Measurements from ENCODE around the gene IGSF3.

The IGSF3 gene

DNA sequence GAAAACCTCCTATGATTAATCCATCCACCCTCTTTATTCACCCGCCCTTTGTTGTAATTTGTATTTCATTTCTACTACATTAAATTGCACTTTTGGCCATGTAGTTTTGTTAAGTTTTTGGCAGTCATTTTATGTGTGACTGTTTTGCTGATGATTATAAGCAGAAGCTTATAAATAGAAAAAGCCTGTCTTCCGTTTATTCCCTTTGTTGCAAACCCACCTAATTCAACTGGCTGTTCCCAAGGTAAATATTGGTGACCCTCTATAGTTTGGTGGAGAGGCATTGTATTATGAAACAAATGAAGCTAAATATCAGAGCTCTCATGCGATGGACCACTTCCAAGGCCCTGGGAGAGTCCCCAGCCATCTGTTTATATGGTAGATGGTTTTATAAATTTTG lies 36.7 kb upstream of the IGSF3 start:
- no peak overlapping the region for H3K4me3 ChIP-seq (ENCODE audit: low read length)
- no peak overlapping the region for H3K9ac ChIP-seq (ENCODE audit: low read length)
- H3K36me3 ChIP-seq (ENCODE audit: control insufficient read depth, low read depth, low read length) = no peaks in the 10 kb centered on the region

DNA sequence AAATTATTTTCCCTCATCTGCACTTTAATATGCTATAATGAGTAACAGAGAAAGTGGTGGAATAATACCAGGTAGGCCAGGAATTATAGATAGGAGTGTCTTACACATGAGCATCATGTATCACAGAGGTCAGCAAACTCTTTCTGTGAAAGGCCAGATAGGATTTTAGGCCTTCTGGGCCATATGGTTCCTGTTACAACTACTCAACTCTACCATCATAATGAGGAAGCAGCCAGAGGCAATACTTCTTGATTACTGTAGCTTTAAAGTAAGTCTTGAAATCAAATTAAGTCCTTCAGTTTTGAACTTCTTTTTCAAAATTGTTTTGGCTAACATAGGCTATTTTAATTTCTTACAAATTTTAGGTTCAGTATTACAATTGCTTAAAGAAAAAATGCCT lies 32.1 kb upstream of the IGSF3 start:
- H3K9ac ChIP-seq (ENCODE audit: low read length) = no peak overlapping the region
- H3K27ac ChIP-seq (ENCODE audit: low read length) = no peak overlapping the region
- no peaks in the 10 kb centered on the region for H3K27me3 ChIP-seq (ENCODE audit: control insufficient read depth, insufficient read depth, low read length)
- H3K4me3 ChIP-seq (ENCODE audit: low read length) = no peak overlapping the region
- no peaks in the 10 kb centered on the region for H3K36me3 ChIP-seq (ENCODE audit: control insufficient read depth, low read depth, low read length)
- peaks cover 13% of the 10 kb centered on the region for H3K4me1 ChIP-seq (ENCODE audit: control insufficient read depth, low read depth, low read length)
- no peaks in the 10 kb centered on the region for H3K9me3 ChIP-seq (ENCODE audit: control insufficient read depth, low read depth, low read length)

More for the DNA sequence above, 36.7 kb upstream of the IGSF3 start:
- H3K4me1 ChIP-seq (ENCODE audit: control insufficient read depth, low read depth, low read length) = no peaks in the 10 kb centered on the region
- no peaks in the 10 kb centered on the region for H3K9me3 ChIP-seq (ENCODE audit: control insufficient read depth, low read depth, low read length)
- H3K27ac ChIP-seq (ENCODE audit: low read length) = no peak overlapping the region
- H3K27me3 ChIP-seq (ENCODE audit: control insufficient read depth, insufficient read depth, low read length) = no peaks in the 10 kb centered on the region

DNA sequence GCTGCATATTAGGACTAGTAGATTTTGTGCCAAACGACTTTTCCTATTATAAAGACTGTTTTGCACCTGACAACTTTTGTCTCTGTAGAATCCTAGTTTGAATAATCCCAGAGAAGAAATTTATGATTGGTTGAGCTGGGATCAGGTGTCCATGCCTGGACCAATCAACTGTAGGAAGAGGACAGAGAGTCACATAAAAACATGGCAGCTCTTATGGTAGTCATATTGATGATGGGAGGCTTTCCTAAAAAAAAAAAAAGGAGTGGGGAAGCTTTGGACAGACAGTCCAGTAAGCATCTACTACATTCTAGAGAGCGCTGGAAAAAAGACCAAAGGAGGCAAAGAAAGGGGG lies 30.7 kb upstream of the IGSF3 start:
- H3K4me3 ChIP-seq (ENCODE audit: low read length) = no peak overlapping the region
- no peak overlapping the region for H3K27ac ChIP-seq (ENCODE audit: low read length)
- H3K9ac ChIP-seq (ENCODE audit: low read length) = no peak overlapping the region
- H3K36me3 ChIP-seq (ENCODE audit: control insufficient read depth, low read depth, low read length) = no peaks in the 10 kb centered on the region
- H3K4me1 ChIP-seq (ENCODE audit: control insufficient read depth, low read depth, low read length) = peaks cover 13% of the 10 kb centered on the region
- no peaks in the 10 kb centered on the region for H3K9me3 ChIP-seq (ENCODE audit: control insufficient read depth, low read depth, low read length)
- no peaks in the 10 kb centered on the region for H3K27me3 ChIP-seq (ENCODE audit: control insufficient read depth, insufficient read depth, low read length)

DNA sequence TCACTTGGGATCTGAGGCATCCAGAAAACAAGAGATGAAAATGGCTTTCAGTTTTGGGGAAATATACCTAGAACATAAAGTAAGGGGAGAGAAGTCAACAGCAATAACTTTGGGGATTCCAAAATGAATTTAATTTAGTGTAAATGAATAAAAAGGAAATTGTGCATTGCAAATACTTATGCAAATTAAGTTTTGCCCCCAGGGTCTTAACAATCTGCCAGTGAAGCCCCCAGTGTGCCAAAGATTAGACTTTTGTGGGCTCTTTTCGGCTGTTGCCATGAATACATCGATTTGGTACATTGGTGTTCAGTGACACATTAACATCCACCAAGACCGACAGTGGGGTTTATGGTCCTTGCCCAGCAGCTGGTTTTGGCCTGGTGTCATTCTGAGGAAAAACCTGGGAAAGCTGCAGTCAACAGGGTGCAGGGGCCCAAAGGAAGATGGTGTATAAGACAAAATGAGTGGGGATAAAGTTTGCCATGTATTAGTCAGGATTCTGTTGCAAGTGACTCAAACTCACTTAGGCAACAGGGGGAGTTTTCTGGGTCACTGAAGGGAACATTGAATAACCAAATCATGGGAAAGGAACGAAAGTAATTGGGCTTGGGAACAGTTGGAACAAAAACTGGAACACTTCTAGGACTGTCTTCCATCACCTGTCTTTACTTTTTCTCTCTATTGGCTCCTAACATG lies 30.2 kb upstream of the IGSF3 start:
- Histone ChIP-seq H3K4me3 (ENCODE audit: low read length) (no peak overlapping the region), H3K27ac (ENCODE audit: low read length) (no peak overlapping the region), H3K36me3 (ENCODE audit: control insufficient read depth, low read depth, low read length) (no peaks in the 10 kb centered on the region), H3K4me1 (ENCODE audit: control insufficient read depth, low read depth, low read length) (peaks cover 13% of the 10 kb centered on the region), H3K9ac (ENCODE audit: low read length) (no peak overlapping the region), H3K9me3 (ENCODE audit: control insufficient read depth, low read depth, low read length) (no peaks in the 10 kb centered on the region), H3K27me3 (ENCODE audit: control insufficient read depth, insufficient read depth, low read length) (no peaks in the 10 kb centered on the region)

DNA sequence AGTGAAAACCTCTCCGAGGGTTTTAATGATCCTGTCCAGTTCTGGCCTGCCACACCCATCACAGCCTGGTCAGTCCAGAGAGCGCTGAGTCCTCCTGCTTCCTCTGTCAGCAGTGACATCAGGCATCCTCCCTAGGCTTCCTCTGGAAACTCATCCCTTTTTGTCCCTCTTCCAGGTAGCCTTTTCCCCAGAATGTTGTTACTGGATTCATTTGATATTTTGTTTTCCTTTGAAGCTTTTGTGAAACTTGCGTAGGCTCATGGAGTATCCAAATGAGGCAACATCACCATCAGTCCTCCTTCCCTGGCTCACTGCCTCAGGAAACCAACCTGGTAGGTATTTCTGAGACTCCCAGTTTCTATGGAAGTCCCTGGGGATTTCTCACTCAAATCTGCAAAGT lies 27.0 kb upstream of the IGSF3 start:
- Histone ChIP-seq H3K4me1 (ENCODE audit: control insufficient read depth, low read depth, low read length) (peaks cover 13% of the 10 kb centered on the region), H3K9ac (ENCODE audit: low read length) (no peak overlapping the region), H3K36me3 (ENCODE audit: control insufficient read depth, low read depth, low read length) (no peaks in the 10 kb centered on the region), H3K27ac (ENCODE audit: low read length) (no peak overlapping the region), H3K9me3 (ENCODE audit: control insufficient read depth, low read depth, low read length) (no peaks in the 10 kb centered on the region), H3K4me3 (ENCODE audit: low read length) (no peak overlapping the region), H3K27me3 (ENCODE audit: control insufficient read depth, insufficient read depth, low read length) (no peaks in the 10 kb centered on the region)

DNA sequence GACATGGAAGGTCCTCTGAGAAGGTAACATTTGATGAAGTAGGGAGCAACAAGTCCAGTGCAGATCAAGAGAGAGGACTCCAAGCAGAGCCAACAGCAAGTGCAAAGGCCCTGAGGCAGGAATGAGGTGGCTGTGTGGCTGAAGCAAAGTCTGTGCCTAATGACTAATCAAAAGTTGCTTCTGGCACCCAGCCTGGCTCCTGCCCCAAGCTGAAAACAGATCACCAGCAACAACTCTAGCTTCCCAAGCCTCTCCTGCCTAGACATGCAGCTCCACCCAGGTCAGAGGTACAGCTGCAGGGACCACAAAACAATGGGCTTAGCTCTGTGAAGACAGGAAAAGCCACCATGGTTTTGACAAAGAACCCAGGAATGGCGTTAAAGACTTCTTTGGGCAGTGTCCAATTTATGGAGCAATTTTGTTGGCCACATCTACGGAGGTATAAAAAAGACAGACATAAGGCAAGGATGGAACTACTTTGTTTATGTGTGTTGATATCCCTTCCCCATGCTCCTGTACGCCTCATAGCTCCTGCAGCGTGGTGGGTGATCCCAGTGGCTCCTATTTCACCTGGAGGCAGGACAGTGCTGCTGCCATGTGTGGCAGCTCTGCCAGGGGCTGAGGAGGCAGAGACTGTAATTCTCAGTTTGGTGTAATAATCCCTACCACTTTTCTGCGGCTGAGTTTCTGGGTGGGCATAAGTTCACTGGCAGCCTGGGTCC lies 26.4 kb upstream of the IGSF3 start:
- Histone ChIP-seq H3K36me3 (ENCODE audit: control insufficient read depth, low read depth, low read length) (no peaks in the 10 kb centered on the region), H3K4me3 (ENCODE audit: low read length) (no peak overlapping the region), H3K27ac (ENCODE audit: low read length) (no peak overlapping the region), H3K27me3 (ENCODE audit: control insufficient read depth, insufficient read depth, low read length) (no peaks in the 10 kb centered on the region), H3K9ac (ENCODE audit: low read length) (no peak overlapping the region), H3K9me3 (ENCODE audit: control insufficient read depth, low read depth, low read length) (no peaks in the 10 kb centered on the region), H3K4me1 (ENCODE audit: control insufficient read depth, low read depth, low read length) (peaks cover 13% of the 10 kb centered on the region)

DNA sequence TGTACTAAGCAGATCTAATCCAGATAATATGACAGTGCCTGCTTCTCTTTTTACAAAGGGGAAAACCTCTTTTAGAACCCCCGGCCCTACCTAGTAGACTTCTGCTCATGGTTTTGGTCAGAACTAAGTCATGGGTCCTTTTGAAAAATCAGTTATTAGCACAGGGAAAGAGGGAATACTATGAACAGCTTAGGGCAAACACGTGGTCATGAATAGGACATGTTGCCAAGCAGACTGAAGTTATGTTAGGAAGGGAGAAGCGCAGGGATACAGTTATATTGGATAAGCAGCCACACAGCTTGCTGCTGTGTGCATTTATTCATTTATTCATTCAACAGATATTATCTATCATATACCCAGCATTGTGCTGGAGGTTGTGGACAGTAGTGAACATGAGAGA lies 25.3 kb upstream of the IGSF3 start:
- H3K4me3 ChIP-seq (ENCODE audit: low read length) = no peak overlapping the region
- H3K27me3 ChIP-seq (ENCODE audit: control insufficient read depth, insufficient read depth, low read length) = no peaks in the 10 kb centered on the region
- no peaks in the 10 kb centered on the region for H3K9me3 ChIP-seq (ENCODE audit: control insufficient read depth, low read depth, low read length)
- H3K27ac ChIP-seq (ENCODE audit: low read length) = no peak overlapping the region
- H3K9ac ChIP-seq (ENCODE audit: low read length) = no peak overlapping the region
- no peaks in the 10 kb centered on the region for H3K36me3 ChIP-seq (ENCODE audit: control insufficient read depth, low read depth, low read length)
- H3K4me1 ChIP-seq (ENCODE audit: control insufficient read depth, low read depth, low read length) = peaks cover 13% of the 10 kb centered on the region

DNA sequence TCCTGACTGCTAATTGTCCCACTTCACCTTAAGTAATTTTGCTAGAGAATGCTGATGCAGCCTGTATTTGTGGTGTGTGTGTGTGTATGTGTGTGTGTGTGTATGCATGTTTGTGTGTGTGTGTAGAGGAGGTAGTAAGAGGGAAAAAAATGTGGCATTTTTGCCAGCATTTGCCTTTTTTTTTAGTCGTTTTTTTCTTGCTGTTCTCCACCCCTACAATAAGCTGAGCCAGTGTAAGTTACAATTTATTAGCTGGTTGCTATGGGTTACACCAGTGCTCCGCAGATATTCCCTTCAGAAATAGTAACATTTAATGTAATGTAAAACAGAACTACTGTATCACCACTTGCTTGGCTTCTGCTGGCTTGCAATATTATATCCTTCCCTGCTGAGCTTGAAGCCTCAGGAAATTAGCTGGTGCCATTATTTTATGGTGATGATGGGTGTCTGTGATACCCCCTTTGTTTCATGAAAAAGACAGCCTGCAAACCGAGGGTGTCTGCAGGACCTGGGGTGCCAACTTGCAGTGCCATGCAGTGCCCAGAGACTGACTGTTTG lies 23.4 kb upstream of the IGSF3 start:
- H3K9me3 ChIP-seq (ENCODE audit: control insufficient read depth, low read depth, low read length) = no peaks in the 10 kb centered on the region
- no peak overlapping the region for H3K27ac ChIP-seq (ENCODE audit: low read length)
- H3K4me3 ChIP-seq (ENCODE audit: low read length) = no peak overlapping the region
- H3K9ac ChIP-seq (ENCODE audit: low read length) = no peak overlapping the region
- H3K36me3 ChIP-seq (ENCODE audit: control insufficient read depth, low read depth, low read length) = no peaks in the 10 kb centered on the region
- H3K27me3 ChIP-seq (ENCODE audit: control insufficient read depth, insufficient read depth, low read length) = no peaks in the 10 kb centered on the region
- H3K4me1 ChIP-seq (ENCODE audit: control insufficient read depth, low read depth, low read length) = peaks cover 7% of the 10 kb centered on the region

DNA sequence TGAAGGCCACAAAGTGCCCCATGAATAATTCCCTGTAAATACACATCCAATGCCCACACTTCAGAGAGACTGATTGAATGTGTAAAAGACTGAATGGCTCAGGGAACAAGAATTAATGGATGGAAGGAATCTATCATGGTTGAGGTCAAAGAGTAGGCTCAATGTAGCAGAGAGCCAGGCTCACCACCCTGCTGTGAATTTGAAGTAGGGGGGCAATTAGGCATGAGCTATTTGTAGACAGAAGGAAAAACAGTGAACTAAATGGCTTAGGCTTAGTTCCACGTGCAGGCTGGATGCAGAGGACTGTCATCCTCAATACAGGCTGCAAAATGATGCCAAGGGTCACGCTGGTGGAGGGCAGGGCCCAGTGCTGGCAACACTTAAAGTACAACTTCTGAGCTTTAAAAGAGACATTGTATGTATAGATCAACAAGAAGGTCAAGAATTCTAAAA lies 22.9 kb upstream of the IGSF3 start:
- Histone ChIP-seq H3K36me3 (ENCODE audit: control insufficient read depth, low read depth, low read length) (no peaks in the 10 kb centered on the region), H3K4me1 (ENCODE audit: control insufficient read depth, low read depth, low read length) (peaks cover 7% of the 10 kb centered on the region), H3K27ac (ENCODE audit: low read length) (no peak overlapping the region), H3K9ac (ENCODE audit: low read length) (no peak overlapping the region), H3K9me3 (ENCODE audit: control insufficient read depth, low read depth, low read length) (no peaks in the 10 kb centered on the region), H3K4me3 (ENCODE audit: low read length) (no peak overlapping the region), H3K27me3 (ENCODE audit: control insufficient read depth, insufficient read depth, low read length) (no peaks in the 10 kb centered on the region)

DNA sequence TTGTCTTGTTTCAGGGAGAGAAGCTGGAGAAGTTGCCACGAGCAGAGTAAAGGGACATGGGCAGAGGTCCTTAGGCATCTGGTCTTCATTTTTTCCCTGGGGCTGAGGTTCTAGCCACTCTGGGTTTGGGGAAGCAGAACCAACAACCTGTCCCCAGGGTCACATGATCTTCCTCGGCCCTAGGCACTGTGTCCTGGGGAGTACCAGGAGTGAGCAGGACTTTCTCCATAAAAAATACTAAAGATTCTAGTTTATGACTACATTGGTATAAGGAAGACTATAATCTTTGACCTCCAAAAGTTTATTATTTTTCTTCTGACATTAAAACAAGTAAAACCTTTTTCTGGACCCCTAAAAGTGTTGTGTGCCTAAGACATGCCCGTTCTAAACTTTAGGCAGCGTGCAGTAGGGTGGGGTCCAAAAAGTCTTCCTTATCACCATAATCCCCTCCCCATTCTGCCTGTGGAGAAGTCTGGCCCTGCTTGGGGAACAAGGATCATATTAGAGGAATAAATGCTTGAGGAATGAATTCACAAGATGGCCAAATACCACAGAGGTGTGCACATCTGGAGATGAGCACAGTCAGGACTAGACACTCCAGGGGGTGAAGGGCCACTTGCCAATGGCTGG lies 19.3 kb upstream of the IGSF3 start:
- Histone ChIP-seq H3K4me3 (ENCODE audit: low read length) (no peak overlapping the region), H3K4me1 (ENCODE audit: control insufficient read depth, low read depth, low read length) (peaks cover 7% of the 10 kb centered on the region), H3K9me3 (ENCODE audit: control insufficient read depth, low read depth, low read length) (no peaks in the 10 kb centered on the region), H3K27ac (ENCODE audit: low read length) (no peak overlapping the region), H3K36me3 (ENCODE audit: control insufficient read depth, low read depth, low read length) (no peaks in the 10 kb centered on the region), H3K27me3 (ENCODE audit: control insufficient read depth, insufficient read depth, low read length) (no peaks in the 10 kb centered on the region), H3K9ac (ENCODE audit: low read length) (no peak overlapping the region)

DNA sequence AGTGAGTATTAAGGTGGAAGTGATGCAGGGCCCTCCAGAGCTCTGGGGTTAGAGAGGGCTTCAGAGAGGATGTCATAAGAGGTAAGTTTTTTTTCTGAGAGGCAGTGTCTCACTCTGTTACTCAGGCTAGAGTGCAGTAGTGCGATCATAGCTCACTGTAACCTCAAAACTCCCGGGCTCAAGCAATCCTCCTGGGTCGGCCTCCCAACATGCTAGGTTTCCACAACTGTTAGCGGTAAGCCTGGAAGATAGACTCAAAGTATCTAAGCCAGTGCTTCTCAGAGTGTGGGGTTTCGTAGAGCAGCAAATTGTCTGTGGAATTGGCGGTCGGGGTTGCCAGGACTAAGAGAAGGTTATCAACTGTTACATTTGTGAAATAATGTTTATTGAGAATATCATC lies 18.6 kb upstream of the IGSF3 start:
- no peaks in the 10 kb centered on the region for H3K9me3 ChIP-seq (ENCODE audit: control insufficient read depth, low read depth, low read length)
- H3K27me3 ChIP-seq (ENCODE audit: control insufficient read depth, insufficient read depth, low read length) = no peaks in the 10 kb centered on the region
- no peak overlapping the region for H3K9ac ChIP-seq (ENCODE audit: low read length)
- H3K4me3 ChIP-seq (ENCODE audit: low read length) = no peak overlapping the region
- no peaks in the 10 kb centered on the region for H3K36me3 ChIP-seq (ENCODE audit: control insufficient read depth, low read depth, low read length)
- H3K4me1 ChIP-seq (ENCODE audit: control insufficient read depth, low read depth, low read length) = peaks cover 7% of the 10 kb centered on the region
- no peak overlapping the region for H3K27ac ChIP-seq (ENCODE audit: low read length)

Data from iPS-18a (cell line).